Keratinocyte (primary cell): ENCODE data around the gene TFF3. TPM values are rescaled to one million over a fixed set of nuclear protein-coding genes. Genes with fewer than 3 reads are reported as not detected.

Source experiments
- DNase-seq: peaks from one replicate; pipeline ENCODE4 v3.0.0-alpha.2; 2011; ENCODE audit warnings: low read depth, missing footprints, low spot score
- FAIRE-seq: peaks from 2 replicates; lab custom pipeline; 2011; peaks lifted over from hg19 to GRCh38; lab: Jason Lieb, UNC
- H2AFZ ChIP-seq: 2 replicates; pipeline ENCODE4 v1.6.0; 2012; ENCODE audit warnings: low read length, control low read depth, inconsistent platforms; ENCODE audit not compliant: control insufficient read depth
- H3K27ac ChIP-seq: 2 replicates; pipeline ENCODE4 v1.5.1; 2011; ENCODE audit warnings: low read length; ENCODE audit not compliant: control insufficient read depth, insufficient read depth
- H3K27me3 ChIP-seq: 3 replicates; pipeline ENCODE4 v1.6.0; 2011; ENCODE audit warnings: low read length; ENCODE audit not compliant: control insufficient read depth, insufficient read depth; ENCODE audit errors: extremely low read depth
- H3K36me3 ChIP-seq, 2 experiments: 2 replicates in 1 of 2; 3 replicates in 1 of 2; pipeline ENCODE4 v1.5.1; 2011; ENCODE audit warnings: low read length in 2 of 2, mild to moderate bottlenecking in 1 of 2; ENCODE audit not compliant: control insufficient read depth in 2 of 2, insufficient read depth in 2 of 2; ENCODE audit errors: extremely low read depth in 1 of 2
- H3K4me1 ChIP-seq: 3 replicates; pipeline ENCODE4 v1.5.1; 2011; ENCODE audit warnings: low read length; ENCODE audit not compliant: control insufficient read depth, insufficient read depth; ENCODE audit errors: extremely low read depth
- H3K4me2 ChIP-seq: 3 replicates; pipeline ENCODE4 v1.6.0; 2011; ENCODE audit warnings: low read depth, low read length; ENCODE audit not compliant: control insufficient read depth, insufficient read depth; ENCODE audit errors: extremely low read depth
- H3K4me3 ChIP-seq, 3 experiments: fragments of 200-600 bp in 1 of 3; sonication (generic) in 1 of 3; 2 replicates in 2 of 3; 3 replicates in 1 of 3; pipeline ENCODE4 v1.5.1; 2011 to 2016; ENCODE audit warnings: low read length in 3 of 3, mild to moderate bottlenecking in 3 of 3, control low read depth in 2 of 3, inconsistent platforms in 1 of 3, low read depth in 1 of 3, mixed read lengths in 1 of 3, mixed run types in 1 of 3, moderate library complexity in 1 of 3; ENCODE audit not compliant: control insufficient read depth in 2 of 3, insufficient read depth in 2 of 3; ENCODE audit errors: extremely low read depth in 1 of 3
- H3K79me2 ChIP-seq: 2 replicates; pipeline ENCODE4 v1.6.0; 2012; ENCODE audit warnings: low read length; ENCODE audit not compliant: control insufficient read depth, insufficient read depth
- H3K9ac ChIP-seq: 3 replicates; pipeline ENCODE4 v1.6.0; 2011; ENCODE audit warnings: low read length; ENCODE audit not compliant: control insufficient read depth, insufficient read depth; ENCODE audit errors: extremely low read depth
- H3K9me1 ChIP-seq: 3 replicates; pipeline ENCODE4 v1.6.0; 2011; ENCODE audit warnings: low read length; ENCODE audit not compliant: control insufficient read depth, insufficient read depth; ENCODE audit errors: extremely low read depth
- H3K9me3 ChIP-seq: 2 replicates; pipeline ENCODE4 v1.5.1; 2012; ENCODE audit warnings: low read depth, low read length; ENCODE audit not compliant: control insufficient read depth
- H4K20me1 ChIP-seq: 3 replicates; pipeline ENCODE4 v1.6.0; 2011; ENCODE audit warnings: low read length; ENCODE audit not compliant: control insufficient read depth, insufficient read depth; ENCODE audit errors: extremely low read depth
- EZH2 ChIP-seq: IDR thresholded peaks from one replicate; pipeline ENCODE4 v1.6.1; 2012; ENCODE audit warnings: inconsistent platforms, mild to moderate bottlenecking, low read length, moderate library complexity
- dilution Hi-C: fragments of 300-500 bp; cut with MboI; formaldehyde crosslinking; loops from one replicate; pipeline ENCODE4 v1.7.0; 2020; ENCODE audit warnings: low sequenced_read_pairs; ENCODE audit not compliant: extremely low pct_ligation_motif_present
- polyA plus RNA-seq, 5 experiments: library from polyadenylated mRNA; depleted of rRNA in 3 of 5; stranded (reverse) in 3 of 5; stranded (forward) in 1 of 5; unstranded in 1 of 5; fragments of >200 nt; gene quantifications; 1 replicate in 1 of 5; 2 replicates in 3 of 5; 3 replicates in 1 of 5; pipeline versions ENCODE4 v1.2.1 to v1.2.3, GENCODE V29; 2011 to 2012; ENCODE audit warnings: missing spikeins in 2 of 5, low read depth in 1 of 5, low replicate concordance in 1 of 5
- TF ChIP-seq, protein P1 (sequence below), 3 experiments: IDR thresholded peaks in 1 of 3; conservative IDR thresholded peaks in 1 of 3; optimal IDR thresholded peaks in 1 of 3; 2 replicates in 2 of 3; 3 replicates in 1 of 3; pipeline versions ENCODE3 to v1.5.1; 2011; ENCODE audit warnings: low read length in 3 of 3, mild to moderate bottlenecking in 3 of 3, moderate library complexity in 2 of 3, control low read depth in 1 of 3, inconsistent platforms in 1 of 3; ENCODE audit not compliant: insufficient read depth in 2 of 3; ENCODE audit errors: extremely low read depth in 1 of 3

The TFF3 gene
- polyA plus RNA-seq, 1 donor (not counting 4 experiments of a cell fraction or from before 2014, with no cell fraction given), result not detected

DNA sequence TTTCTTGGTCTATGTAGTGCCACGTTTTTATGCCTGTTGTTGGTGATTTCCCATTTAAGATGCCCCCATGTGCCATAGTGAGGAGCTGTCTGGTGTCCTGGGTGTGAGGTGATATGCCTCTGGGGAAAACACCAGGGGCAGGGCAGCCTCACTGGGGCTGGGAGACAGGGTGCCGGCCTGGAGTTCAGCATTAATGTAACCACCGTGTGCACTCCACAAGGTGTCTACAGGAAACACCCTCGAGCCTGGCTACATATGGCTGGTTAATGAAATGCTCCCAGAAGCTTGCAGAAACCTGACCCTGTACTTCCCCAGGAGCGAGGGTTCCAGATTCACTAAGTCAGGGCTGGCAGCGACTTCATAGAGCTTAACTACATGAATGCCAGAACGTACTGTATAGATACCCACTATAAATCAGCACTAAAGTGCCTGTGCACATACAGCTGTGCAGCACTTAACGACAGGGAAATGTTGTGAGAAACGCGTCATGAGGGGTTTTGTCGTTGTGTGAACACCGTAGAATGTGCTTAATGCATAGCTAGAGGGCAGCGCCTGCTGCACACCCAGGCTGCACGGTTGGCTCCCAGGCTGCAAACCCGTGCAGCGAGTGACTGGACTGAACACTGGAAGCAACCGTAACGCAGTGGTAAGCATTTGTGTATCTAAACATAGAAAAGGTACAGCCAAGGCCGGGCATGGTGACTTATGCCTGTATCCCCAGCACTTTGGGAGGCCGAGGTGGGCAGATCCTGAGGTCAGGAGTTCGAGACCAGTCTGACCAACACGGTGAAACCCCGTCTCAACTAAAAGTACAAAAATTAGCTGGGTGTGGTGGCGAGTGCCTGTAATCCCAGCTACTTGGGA, 25.2 kb upstream of the TFF3 start:
- DNase-seq (no peak), FAIRE-seq (no peak)
- Histone ChIP-seq H3K79me2 (no peaks in the 10 kb centered on the region), H3K9me1 (no peaks in the 10 kb centered on the region), H3K36me3 (no peaks in the 10 kb centered on the region), H3K9ac (no peak overlapping the region), H3K4me1 (no peaks in the 10 kb centered on the region), H2AFZ (no peak overlapping the region), H3K27ac (no peak overlapping the region), H4K20me1 (no peaks in the 10 kb centered on the region), H3K4me3 (no peak overlapping the region), H3K27me3 (peaks cover 4% of the 10 kb centered on the region), H3K9me3 (no peaks in the 10 kb centered on the region), H3K4me2 (no peak overlapping the region)
- TF ChIP-seq, protein P1, sequence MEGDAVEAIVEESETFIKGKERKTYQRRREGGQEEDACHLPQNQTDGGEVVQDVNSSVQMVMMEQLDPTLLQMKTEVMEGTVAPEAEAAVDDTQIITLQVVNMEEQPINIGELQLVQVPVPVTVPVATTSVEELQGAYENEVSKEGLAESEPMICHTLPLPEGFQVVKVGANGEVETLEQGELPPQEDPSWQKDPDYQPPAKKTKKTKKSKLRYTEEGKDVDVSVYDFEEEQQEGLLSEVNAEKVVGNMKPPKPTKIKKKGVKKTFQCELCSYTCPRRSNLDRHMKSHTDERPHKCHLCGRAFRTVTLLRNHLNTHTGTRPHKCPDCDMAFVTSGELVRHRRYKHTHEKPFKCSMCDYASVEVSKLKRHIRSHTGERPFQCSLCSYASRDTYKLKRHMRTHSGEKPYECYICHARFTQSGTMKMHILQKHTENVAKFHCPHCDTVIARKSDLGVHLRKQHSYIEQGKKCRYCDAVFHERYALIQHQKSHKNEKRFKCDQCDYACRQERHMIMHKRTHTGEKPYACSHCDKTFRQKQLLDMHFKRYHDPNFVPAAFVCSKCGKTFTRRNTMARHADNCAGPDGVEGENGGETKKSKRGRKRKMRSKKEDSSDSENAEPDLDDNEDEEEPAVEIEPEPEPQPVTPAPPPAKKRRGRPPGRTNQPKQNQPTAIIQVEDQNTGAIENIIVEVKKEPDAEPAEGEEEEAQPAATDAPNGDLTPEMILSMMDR (optimal IDR thresholded peaks at IDR 0.05 in 1 of 3, IDR thresholded peaks at IDR 0.05 in 1 of 3, conservative IDR thresholded peaks at IDR 0.05 in 1 of 3; ENCODE audit: extremely low read depth in 1 of 3, insufficient read depth in 2 of 3, low read length in 3 of 3), result no peak
- no peak for TF ChIP-seq EZH2
- dilution Hi-C loops, result loop anchor here (10.0 kb wide), 1 partner anchor 84 kb away; no protein-coding TSS in a partner anchor

- no peaks in the 10 kb centered on the region for H3K79me2 ChIP-seq
- no peaks in the 10 kb centered on the region for H3K4me1 ChIP-seq
- no peak overlapping the region for H3K27ac ChIP-seq
- FAIRE-seq, result no peak
- dilution Hi-C loops, result no loop called here
- H3K27me3 ChIP-seq, result peaks cover 4% of the 10 kb centered on the region
- TF ChIP-seq, protein P1 (optimal IDR thresholded peaks at IDR 0.05 in 1 of 3, IDR thresholded peaks at IDR 0.05 in 1 of 3, conservative IDR thresholded peaks at IDR 0.05 in 1 of 3; ENCODE audit: extremely low read depth in 1 of 3, insufficient read depth in 2 of 3, low read length in 3 of 3), result no peak
- no peak for TF ChIP-seq EZH2
- no peak overlapping the region for H3K9ac ChIP-seq
- H4K20me1 ChIP-seq, result no peaks in the 10 kb centered on the region
- DNase-seq, result no peak
- H3K4me2 ChIP-seq, result no peak overlapping the region
- H3K4me3 ChIP-seq, result no peak overlapping the region
- H3K9me1 ChIP-seq, result no peaks in the 10 kb centered on the region
- H3K9me3 ChIP-seq, result no peaks in the 10 kb centered on the region
- no peaks in the 10 kb centered on the region for H3K36me3 ChIP-seq
- H2AFZ ChIP-seq, result no peak overlapping the region
Measured at GRCh38 chr21:42338729-42339715, 23.8 kb upstream of the TFF3 start.
